ENCODE measurements around the gene TMEM238.

GRCh38 chr19:55423225-55424005 lies 39.3 kb upstream of the TMEM238 start:
- TF ChIP-seq CTCF (IDR thresholded peaks at IDR 0.05): no peak
- no peak for TF ChIP-seq ZFX (IDR thresholded peaks at IDR 0.05; ENCODE audit: borderline replicate concordance)
